CD4-positive, alpha-beta T cell (primary cell): Measurements from ENCODE around the gene ZCCHC9. TPM values are rescaled to one million over a fixed set of nuclear protein-coding genes. Genes with fewer than 3 reads are reported as not detected.
"Not testable (repeated sequence)": the region's sequence is repeated elsewhere in the genome, so short reads cannot be mapped to it uniquely, and the experiment has no call there.

ENCODE experiments used
- ATAC-seq: fragments of 200-7000 bp; cut with Tn5 transposase; one replicate; pipeline ENCODE4 v1.10.0; 2022; ENCODE audit warnings: mild to moderate bottlenecking; ENCODE audit not compliant: poor library complexity
- CTCF ChIA-PET: fragments of 350-600 bp; sonication (Branson Sonifier 250); formaldehyde crosslinking; loops from one replicate; lab custom pipeline; 2021; ENCODE audit warnings: antibody characterized with exemption, inconsistent platforms; lab: Charles Lee
- POLR2A ChIA-PET: fragments of 350-600 bp; sonication (Branson Sonifier 250); formaldehyde crosslinking; loops from one replicate; lab custom pipeline; 2021; ENCODE audit warnings: antibody characterized with exemption, inconsistent platforms; lab: Charles Lee
- DNase-seq, 14 experiments: peaks; one replicate each; pipeline ENCODE4 v3.0.0-alpha.2; 2013 to 2020; ENCODE audit warnings: mixed read lengths in 2 of 14
- H3K27ac ChIP-seq, 2 donors: one replicate each; pipeline versions ENCODE4 v1.5.1 to v1.7.0; 2013; ENCODE audit warnings: low read length in 2 of 2, low read depth in 1 of 2, mild to moderate bottlenecking in 1 of 2
- H3K27me3 ChIP-seq, 2 experiments: 1 replicate in 1 of 2; 2 replicates in 1 of 2; pipeline versions ENCODE4 v1.6.1 to v1.7.0; 2013; ENCODE audit warnings: low read length in 2 of 2, control low read depth in 1 of 2, mild to moderate bottlenecking in 1 of 2, moderate library complexity in 1 of 2; ENCODE audit not compliant: insufficient read depth in 2 of 2, control insufficient read depth in 1 of 2
- H3K36me3 ChIP-seq: one replicate; pipeline ENCODE4 v1.6.1; 2013; ENCODE audit warnings: low read length, control low read depth; ENCODE audit not compliant: insufficient read depth
- H3K4me1 ChIP-seq: one replicate; pipeline ENCODE4 v1.6.1; 2013; ENCODE audit warnings: low read length, control low read depth; ENCODE audit not compliant: insufficient read depth
- H3K4me3 ChIP-seq: one replicate; pipeline ENCODE4 v1.5.1; 2013; ENCODE audit warnings: mild to moderate bottlenecking, low read length, moderate library complexity
- H3K9me3 ChIP-seq, 2 experiments: 1 replicate in 1 of 2; 2 replicates in 1 of 2; pipeline versions ENCODE4 v1.6.1 to v1.7.0; 2013; ENCODE audit warnings: low read length in 2 of 2, mild to moderate bottlenecking in 2 of 2, control low read depth in 1 of 2, moderate library complexity in 1 of 2; ENCODE audit not compliant: control insufficient read depth in 1 of 2, insufficient read depth in 1 of 2
- H3K27ac Mint-ChIP-seq: one replicate; pipeline ENCODE4 v1.8.0; 2020; ENCODE audit warnings: mixed read lengths
- H3K27me3 Mint-ChIP-seq: one replicate; pipeline ENCODE4 v1.8.0; 2021; ENCODE audit warnings: mixed read lengths
- H3K36me3 Mint-ChIP-seq: one replicate; pipeline ENCODE4 v1.8.0; 2021; ENCODE audit warnings: low read depth, mixed read lengths
- H3K4me1 Mint-ChIP-seq: one replicate; pipeline ENCODE4 v1.8.0; 2021; ENCODE audit warnings: low read depth, mixed read lengths
- H3K4me3 Mint-ChIP-seq: one replicate; pipeline ENCODE4 v1.8.0; 2020; ENCODE audit warnings: mild to moderate bottlenecking, mixed read lengths
- H3K9me3 Mint-ChIP-seq: one replicate; pipeline ENCODE4 v1.8.0; 2020; ENCODE audit warnings: mixed read lengths
- CTCF ChIP-seq: fragments of 200-600 bp; IDR thresholded peaks from one replicate; pipeline ENCODE4 v1.8.0; 2022; ENCODE audit warnings: antibody characterized with exemption, mild to moderate bottlenecking
- intact Hi-C, 2 experiments: fragments of 100-400 bp; cut with DNase I in 1 of 2; cut with micrococcal nuclease in 1 of 2; formaldehyde crosslinking; loops; one replicate each; pipeline versions ENCODE4 v1.15.1 to v1.9.0; 2023 to 2025; cut with DNase I, micrococcal nuclease
- total RNA-seq, 174 experiments: library from RNA in 2 of 174; stranded (reverse) in 2 of 174; gene quantifications; one replicate each; pipeline ENCODE4 v1.2.3 and lab custom pipeline; 2021 to 2026

ZCCHC9 gene
- total RNA-seq, 2 experiments from 2014 or later = 16.3 to 17.3 TPM

DNA sequence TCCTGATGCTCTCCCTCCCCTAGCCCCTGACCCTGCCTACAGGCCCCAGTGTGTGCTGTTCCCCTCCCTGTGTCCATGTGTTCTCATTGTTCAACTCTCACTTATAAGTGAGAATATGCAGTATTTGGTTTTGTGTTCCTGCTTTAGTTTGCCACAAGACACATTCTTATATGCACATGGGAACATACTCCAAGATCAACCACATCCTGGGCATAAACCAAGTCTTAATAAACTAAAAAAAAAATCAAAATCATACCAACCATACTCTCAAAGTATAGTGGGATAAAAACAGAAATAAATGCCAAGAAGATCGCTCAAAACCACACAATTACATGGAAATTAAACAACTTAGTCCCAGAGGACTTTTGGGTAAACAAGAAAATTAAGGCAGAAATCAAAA lies 11.2 kb upstream of the ZCCHC9 start:
- H3K27ac Mint-ChIP-seq = no peak overlapping the region
- TF ChIP-seq CTCF = no peak
- no peaks in the 10 kb centered on the region for H3K27me3 Mint-ChIP-seq
- peaks cover 14% of the 10 kb centered on the region for H3K4me1 ChIP-seq
- H3K27ac ChIP-seq = no peak overlapping the region
- no peaks in the 10 kb centered on the region for H3K27me3 ChIP-seq
- intact Hi-C loops = no loop called here
- peaks cover 62% of the 10 kb centered on the region for H3K36me3 Mint-ChIP-seq
- peaks cover 12% of the 10 kb centered on the region for H3K9me3 Mint-ChIP-seq
- H3K9me3 ChIP-seq = peaks cover 0 to 7% of the 10 kb centered on the region in 2 experiments
- ATAC-seq = no peak
- CTCF ChIA-PET = no interaction called here
- H3K4me3 ChIP-seq = no peak overlapping the region
- POLR2A ChIA-PET = no interaction called here
- peak overlapping the region; percentile 35 for H3K4me3 Mint-ChIP-seq
- peaks cover 65% of the 10 kb centered on the region for H3K4me1 Mint-ChIP-seq
- no peak for DNase-seq
- H3K36me3 ChIP-seq = no peaks in the 10 kb centered on the region

DNA sequence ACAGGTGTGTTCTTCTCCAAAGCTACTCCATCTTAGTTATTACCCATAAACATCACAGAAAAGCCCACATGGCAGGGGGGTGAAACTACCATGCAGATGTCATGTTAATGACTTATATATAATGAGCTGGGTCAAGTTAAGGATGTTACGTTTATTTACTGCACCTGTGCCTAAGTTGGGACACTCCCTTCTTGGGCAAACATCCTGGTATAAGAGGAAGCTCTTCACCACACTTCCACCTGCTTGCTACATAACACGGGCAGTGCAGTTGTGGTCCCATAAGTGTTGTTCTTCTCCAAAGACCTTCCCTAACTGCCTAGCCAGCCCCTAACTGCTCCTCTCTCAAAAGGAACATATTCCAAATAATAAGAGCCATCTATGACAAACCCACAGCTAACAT lies 9.3 kb upstream of the ZCCHC9 start:
- peak in 1 of 14 experiments; percentile 38 for DNase-seq
- no peak for TF ChIP-seq CTCF
- Histone ChIP-seq H3K27me3 (no peaks in the 10 kb centered on the region), H3K4me1 (peaks cover 13% of the 10 kb centered on the region), H3K9me3 (peaks cover 0 to 7% of the 10 kb centered on the region in 2 experiments), H3K4me3 (no peak overlapping the region), H3K27ac (no peak overlapping the region), H3K36me3 (no peaks in the 10 kb centered on the region)
- no peak overlapping the region for H3K4me3 Mint-ChIP-seq
- H3K4me1 Mint-ChIP-seq = peaks cover 60% of the 10 kb centered on the region
- ATAC-seq = no peak
- CTCF ChIA-PET = interaction anchor here (1.4 kb wide), 1 partner anchor 12 kb away, joined by 3 read pairs; no protein-coding TSS in a partner anchor
- no peaks in the 10 kb centered on the region for H3K27me3 Mint-ChIP-seq
- POLR2A ChIA-PET = interaction anchor here (0.7 to 1.3 kb wide), 3 partner anchors 9 to 50 kb away, joined by 4 to 5 read pairs (median 4); partner anchors contain the start of gene ZCCHC9
- intact Hi-C loops = no loop called here
- no peak overlapping the region for H3K27ac Mint-ChIP-seq
- H3K36me3 Mint-ChIP-seq = peaks cover 48% of the 10 kb centered on the region
- H3K9me3 Mint-ChIP-seq = peaks cover 12% of the 10 kb centered on the region

DNA sequence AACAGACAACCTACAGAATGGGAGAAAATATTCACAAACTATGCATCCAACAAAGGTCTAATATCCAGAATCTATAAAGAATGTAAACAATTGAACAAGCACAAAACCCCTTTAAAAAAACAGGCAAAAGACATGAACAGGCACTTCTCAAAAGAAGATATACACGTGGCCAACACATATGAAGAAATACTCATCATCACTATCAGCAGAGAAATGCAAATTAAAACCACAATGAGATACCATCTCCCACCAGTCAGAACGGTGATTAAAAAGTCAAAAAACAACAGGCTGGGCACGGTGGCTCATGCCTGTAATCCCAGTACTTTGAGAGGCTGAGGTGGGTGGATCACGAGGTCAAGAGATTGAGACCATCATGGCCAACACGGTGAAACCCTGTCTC lies 7.4 kb upstream of the ZCCHC9 start:
- H3K4me3 ChIP-seq, H3K27ac Mint-ChIP-seq, H3K27ac ChIP-seq, H3K27me3 ChIP-seq, H3K36me3 ChIP-seq, ATAC-seq, H3K4me3 Mint-ChIP-seq, POLR2A ChIA-PET, H3K9me3 ChIP-seq, CTCF ChIA-PET, DNase-seq, intact Hi-C loops, H3K27me3 Mint-ChIP-seq: not testable (repeated sequence)
- peaks cover 51% of the 10 kb centered on the region for H3K36me3 Mint-ChIP-seq
- H3K4me1 ChIP-seq = peaks cover 10% of the 10 kb centered on the region
- H3K4me1 Mint-ChIP-seq = peaks cover 68% of the 10 kb centered on the region
- H3K9me3 Mint-ChIP-seq = peaks cover 12% of the 10 kb centered on the region

- CTCF ChIA-PET = no interaction called here
- peaks cover 3% of the 10 kb centered on the region for H3K9me3 Mint-ChIP-seq
These were observed 3.9 kb upstream of the ZCCHC9 start for GRCh38 chr5:81297531-81297930.

More at GRCh38 chr5:81297531-81297930, 3.9 kb upstream of the ZCCHC9 start:
- no peak for ATAC-seq
- DNase-seq = no peak
- intact Hi-C loops = no loop called here
- Mint-ChIP-seq H3K36me3 (peaks cover 24% of the 10 kb centered on the region), H3K27ac (no peak overlapping the region), H3K4me1 (peaks cover 62% of the 10 kb centered on the region), H3K4me3 (no peak overlapping the region), H3K27me3 (no peaks in the 10 kb centered on the region)
- Histone ChIP-seq H3K9me3 (peaks cover 0 to 6% of the 10 kb centered on the region in 2 experiments), H3K36me3 (no peaks in the 10 kb centered on the region), H3K27ac (no peak overlapping the region), H3K4me3 (no peak overlapping the region), H3K4me1 (peaks cover 23% of the 10 kb centered on the region), H3K27me3 (no peaks in the 10 kb centered on the region)
- TF ChIP-seq CTCF = no peak
- POLR2A ChIA-PET = no interaction called here
